Stimulated activated CD4-positive, alpha-beta T cell treated with anti-CD3 and anti-CD28 coated beads, Interleukin-15, amount 100 ng/mL, for 1 hour (primary cell): ENCODE measurements around the gene LMOD3.

ENCODE experiments used
- DNase-seq, 2 donors: peaks; one replicate each; pipeline ENCODE4 v3.0.0-alpha.2; 2020; ENCODE audit warnings: low read depth in 1 of 2, low spot score in 1 of 2

LMOD3 gene

GRCh38 chr3:69122403-69122802, at the start of gene LMOD3:
TSS of gene LMOD3 (minus strand) at chr3:69122595. CDS start at chr3:69122386, 209 bp downstream.
- DNase-seq: no peak

GRCh38 chr3:69172058-69172457, 49.7 kb upstream of the LMOD3 start:
- no peak for DNase-seq

- no peak for DNase-seq
Observed at GRCh38 chr3:69166446-69166845, 44.1 kb upstream of the LMOD3 start.

DNA sequence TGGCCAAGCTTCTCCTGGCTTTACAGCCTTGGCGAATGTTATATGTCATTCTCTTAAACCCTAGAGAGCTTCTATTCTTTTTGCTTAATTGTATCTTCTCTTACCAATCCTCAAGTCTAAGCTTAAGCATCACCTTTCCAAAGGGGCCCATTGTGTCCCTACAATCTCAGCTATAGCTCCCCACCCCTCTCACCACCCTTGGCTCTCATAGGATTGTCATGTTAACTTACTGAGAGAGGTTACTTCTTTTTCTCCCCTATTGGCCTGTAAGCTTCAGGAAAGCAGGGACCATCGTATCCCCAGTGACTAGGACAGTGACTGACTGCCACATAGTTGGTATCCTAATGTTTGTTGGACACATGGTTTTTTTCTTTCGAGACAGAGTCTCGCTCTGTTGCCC, 43.3 kb upstream of the LMOD3 start:
- no peak for DNase-seq

- no peak for DNase-seq
Observed at GRCh38 chr3:69164296-69164695, 41.9 kb upstream of the LMOD3 start.

DNA sequence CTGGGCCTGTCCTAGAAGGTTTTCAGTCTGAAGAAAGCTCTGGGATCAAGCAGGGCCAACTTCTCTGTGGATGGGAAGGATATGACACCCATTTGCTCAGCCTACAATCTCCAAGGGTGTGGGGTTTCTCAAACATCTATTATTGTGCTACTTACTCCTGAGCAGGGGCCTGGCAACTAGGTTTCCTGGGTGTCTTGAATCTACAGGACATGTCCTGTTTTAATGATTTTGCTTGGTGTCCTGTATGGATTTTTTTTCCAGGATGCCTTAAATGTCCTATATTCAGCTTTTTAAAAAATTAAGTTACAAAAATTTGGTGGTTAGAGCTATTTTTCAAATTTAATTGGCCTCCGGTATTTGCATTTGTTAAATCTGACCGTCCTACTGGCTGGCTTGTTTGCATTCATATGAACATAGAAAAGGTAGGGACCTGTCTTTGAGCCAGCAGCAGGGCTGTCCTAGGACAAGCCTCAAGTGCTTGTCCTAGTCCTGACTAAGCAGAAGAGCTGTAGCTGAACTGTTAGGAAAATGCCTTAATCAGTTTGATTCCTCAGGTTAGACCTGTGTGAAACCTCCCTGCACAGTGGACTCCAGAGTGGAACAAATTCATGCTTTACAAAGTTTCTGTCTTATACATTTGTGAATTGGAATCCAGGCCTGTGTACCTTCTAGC, 40.0 kb upstream of the LMOD3 start:
- DNase-seq: no peak

GRCh38 chr3:69161587-69162307, 39.4 kb upstream of the LMOD3 start:
- no peak for DNase-seq

DNA sequence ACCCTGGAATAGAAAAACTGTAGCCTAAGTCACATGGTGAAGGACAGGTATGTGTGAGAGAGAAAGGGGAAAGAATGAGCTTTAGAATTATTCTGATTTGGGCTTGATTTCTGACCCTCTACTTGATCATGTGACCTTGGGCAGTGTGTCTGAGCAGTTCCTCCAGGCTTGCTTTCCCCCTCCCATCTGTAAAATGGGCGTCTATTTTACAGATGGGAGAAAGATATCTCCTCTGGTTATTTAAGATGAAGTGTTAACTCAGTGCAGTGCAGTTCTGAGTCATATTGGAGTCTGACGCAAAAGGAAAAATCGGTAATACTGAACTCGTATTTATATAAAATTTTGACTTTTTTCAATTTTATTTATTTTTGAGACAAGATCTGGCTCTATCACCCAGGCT, 38.1 kb upstream of the LMOD3 start:
- no peak for DNase-seq

- no peak for DNase-seq
Observed at GRCh38 chr3:69160107-69160506, 37.7 kb upstream of the LMOD3 start.

GRCh38 chr3:69149586-69149985, 27.2 kb upstream of the LMOD3 start:
- no peak for DNase-seq

- no peak for DNase-seq
Observed at GRCh38 chr3:69145688-69146087, 23.3 kb upstream of the LMOD3 start.

DNA sequence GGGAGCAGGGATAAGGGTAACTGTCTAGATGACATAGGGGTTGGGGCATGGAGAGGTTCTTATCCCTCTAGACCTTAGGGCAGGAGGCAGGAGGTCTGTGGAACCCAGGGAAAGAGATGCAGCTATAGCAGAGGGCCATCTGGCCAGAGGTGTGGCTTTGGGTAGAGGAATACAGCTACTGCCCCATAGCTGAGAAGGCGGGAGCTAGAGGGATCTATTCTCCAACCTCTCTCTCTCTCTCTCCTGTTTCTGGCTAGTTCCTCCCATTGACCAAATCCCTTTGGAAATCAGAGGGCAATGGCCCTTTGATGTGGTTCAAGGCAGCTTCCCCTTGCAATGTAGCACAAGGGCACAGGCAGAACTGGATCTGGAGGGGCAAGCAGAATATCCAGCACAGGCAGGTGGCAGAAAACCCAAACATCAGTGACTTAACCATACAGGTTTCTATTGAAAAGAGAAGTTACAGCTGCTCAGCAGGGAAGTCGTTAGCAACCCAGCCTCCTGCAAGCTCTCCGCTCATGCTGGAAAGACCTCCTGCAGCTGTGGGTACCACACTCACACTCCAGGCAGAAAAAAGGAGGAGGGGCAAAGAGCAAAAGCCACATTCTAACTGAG, 22.3 kb upstream of the LMOD3 start:
- no peak for DNase-seq

DNA sequence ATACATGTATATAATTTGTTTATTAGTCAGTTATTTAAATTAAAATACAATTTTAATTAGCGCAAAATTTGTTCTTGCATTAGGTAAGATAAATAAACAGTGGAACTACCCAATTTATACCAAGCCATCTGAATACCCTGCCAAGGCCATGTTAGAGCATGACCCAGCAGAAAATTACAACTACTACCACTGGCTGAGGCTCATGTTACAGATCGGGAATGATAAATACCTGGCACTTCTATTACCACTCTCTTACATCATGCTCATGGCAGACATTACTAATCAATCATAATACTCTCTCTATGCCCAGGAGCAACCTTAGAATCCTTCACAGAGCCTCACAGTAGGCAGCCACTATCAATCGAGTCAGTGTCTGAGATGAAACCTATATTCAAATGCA, 21.2 kb upstream of the LMOD3 start:
- no peak for DNase-seq

GRCh38 chr3:69142797-69143454, 20.5 kb upstream of the LMOD3 start:
- DNase-seq: no peak

DNA sequence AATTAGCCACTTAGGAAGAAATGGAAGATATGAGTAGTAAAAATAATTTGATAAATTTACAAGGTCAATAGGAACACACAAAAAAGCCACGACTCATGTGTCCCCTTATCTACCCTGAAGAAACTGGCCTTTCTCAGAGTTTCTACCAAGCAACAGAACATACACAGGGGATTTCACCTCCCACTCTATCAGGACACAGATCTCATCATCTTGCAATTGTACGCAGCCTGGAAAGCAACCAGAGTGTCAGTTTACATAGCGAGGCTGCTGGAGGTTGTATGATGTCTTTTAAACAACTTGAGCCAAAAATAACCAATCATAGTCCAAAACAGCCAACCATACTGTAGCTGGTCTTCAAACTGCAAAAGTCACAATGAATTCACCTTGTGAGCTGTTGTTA, 19.7 kb upstream of the LMOD3 start:
- no peak for DNase-seq

DNA sequence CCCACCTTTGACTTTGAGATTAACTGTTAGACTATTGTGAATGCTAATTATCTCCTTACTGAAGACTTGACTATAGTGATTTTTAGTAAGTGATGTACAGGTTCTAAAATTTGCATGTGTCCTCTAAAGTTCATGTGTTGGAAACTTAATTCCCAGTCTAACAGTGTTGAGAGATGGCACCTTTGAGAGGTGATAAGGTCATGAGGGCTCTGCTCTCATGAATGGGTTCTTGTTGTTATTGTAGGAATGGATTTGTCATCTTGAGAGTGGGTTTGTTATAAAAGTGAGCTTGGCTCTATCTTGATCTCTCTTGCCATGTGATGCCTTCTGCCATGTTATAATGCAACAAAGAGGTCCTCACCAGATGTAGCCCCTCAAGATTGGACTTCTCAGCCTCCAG, 18.9 kb upstream of the LMOD3 start:
- no peak for DNase-seq

- DNase-seq: no peak
Observed at GRCh38 chr3:69137412-69137811, 15.0 kb upstream of the LMOD3 start.

DNA sequence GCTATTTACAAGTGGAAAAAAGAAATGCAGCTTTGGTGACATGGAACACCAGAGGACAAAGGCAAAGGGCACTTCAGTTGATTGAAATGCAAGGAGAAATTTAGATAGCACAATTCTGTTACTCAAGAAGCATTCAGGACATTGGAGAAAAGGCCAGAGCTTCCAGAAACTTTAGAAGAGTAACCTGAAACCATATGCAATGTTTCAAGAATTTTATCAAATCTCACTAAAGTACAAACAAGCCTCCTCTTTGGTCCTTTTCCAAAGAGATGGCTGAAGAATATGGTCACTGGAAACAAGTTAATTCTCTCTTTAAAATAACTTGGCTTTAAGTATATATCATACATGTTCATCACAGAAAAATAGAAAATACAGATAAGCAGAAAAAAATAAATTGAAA, 14.6 kb upstream of the LMOD3 start:
- DNase-seq: no peak

DNA sequence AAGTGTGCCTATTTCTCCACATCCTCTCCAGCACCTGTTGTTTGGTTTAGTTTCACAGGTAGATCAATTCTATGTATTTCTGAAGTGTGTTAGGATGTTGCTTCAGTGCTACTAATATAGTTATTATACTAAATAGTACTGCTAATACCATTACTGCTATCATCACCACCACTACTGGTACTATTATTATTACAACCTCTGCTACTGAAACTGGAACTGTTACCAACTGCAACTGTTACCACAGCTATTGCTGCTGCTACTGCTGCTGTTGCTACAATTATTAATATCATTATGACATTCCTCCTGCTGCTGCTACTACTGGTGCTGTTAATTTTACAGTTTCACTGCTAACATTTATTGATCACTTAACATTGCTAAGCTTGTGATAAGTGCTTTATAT, 8.3 kb upstream of the LMOD3 start:
- DNase-seq: no peak

DNA sequence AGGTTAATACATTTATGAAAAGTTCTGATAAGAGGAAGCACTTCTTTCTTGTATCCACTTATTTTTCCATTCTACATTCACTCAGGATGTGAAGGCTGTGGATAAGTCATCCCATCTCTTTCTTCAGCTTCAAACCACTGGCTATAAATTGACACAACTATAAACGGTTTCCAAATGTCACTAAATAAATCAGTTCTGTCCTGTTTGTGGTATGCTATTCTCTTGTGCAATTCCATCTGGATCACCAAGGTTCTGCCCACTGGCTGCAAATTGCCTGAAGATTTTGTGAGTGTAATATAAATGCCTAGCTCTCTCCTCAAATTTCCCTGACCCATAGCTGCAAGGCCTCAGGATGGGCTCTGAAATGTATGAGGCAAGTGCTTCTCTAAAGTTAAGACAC, 7.1 kb upstream of the LMOD3 start:
- no peak for DNase-seq

DNA sequence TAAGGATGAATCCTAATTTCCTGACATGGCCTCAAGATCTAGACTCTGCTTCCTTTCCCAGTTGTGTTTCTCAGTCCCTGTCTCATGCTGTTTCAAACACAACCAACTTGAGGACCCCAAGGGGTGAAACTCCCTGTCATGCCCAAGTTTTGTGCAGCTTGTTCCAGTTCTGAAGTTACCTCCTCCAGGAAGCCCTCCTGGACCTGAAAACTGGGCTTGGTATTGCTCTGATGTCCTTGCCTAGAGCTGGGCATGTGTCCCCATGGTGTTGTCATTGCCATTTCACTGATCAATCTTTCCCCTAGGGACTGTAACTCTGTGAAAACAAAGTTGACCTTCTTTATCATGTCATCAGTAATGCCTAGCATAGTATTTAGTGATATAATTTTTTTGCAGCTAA, 6.1 kb upstream of the LMOD3 start:
- no peak for DNase-seq

DNA sequence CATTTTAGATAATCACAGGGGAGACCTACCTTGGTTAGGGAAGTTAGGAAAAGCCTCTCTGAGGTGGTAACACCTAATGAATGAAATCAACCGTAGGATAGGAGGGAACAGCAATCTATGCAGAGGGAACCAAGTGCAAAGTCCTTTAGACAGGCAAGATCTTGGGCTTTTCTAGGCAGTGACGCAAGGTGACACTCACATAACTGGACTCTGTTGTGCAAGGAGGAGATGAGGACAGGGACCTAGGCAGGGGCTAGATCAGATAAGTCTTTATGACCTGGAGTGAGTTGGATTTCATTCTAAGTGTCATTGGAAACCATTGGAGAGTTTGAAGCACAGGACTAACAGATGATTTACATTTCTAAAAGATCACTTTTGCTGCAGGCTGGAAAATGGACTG, 4.6 kb upstream of the LMOD3 start:
- DNase-seq: no peak
